SK-N-MC (cell line): ENCODE data around the gene C9orf152.

Experiments used
- EZH2 ChIP-seq: fragments of 200-600 bp; sonication (generic); IDR thresholded peaks from one replicate; pipeline ENCODE4 v1.6.1; 2017; ENCODE audit warnings: antibody characterized with exemption
- FOXP2 ChIP-seq: optimal IDR thresholded peaks from 2 replicates; pipeline ENCODE3; 2011; ENCODE audit warnings: mild to moderate bottlenecking, moderate library complexity; ENCODE audit not compliant: insufficient read depth; ENCODE audit errors: extremely low read length, control extremely low read depth
- POLR2AphosphoS5 ChIP-seq: IDR thresholded peaks from 2 replicates; pipeline ENCODE4 v1.6.1; 2012; ENCODE audit warnings: mild to moderate bottlenecking, low read depth, low read length, borderline replicate concordance

DNA sequence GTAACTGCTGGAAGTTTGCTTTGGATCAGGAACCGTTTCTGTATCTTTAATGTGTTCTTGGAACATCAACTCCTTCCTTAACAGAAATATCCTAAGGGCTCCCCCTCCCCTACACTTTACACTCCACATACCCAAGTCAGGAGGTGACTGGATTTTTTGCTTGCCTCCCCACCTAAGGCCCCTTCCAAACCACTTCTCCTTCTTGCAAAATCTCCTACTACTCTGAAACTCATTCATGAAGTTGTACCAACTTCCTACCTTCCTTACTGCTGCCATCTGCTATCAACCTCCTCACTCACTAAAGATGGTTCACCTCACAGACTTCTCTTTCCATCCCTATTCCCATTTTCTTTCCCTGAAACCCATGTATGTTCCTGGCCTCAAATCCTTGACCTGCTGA lies 32.2 kb upstream of the C9orf152 start:
- TF ChIP-seq POLR2AphosphoS5 (no peak), EZH2 (no peak), FOXP2 (no peak)
